ENCODE data around the gene NSRP1. TPM values are rescaled to one million over a fixed set of nuclear protein-coding genes. Genes with fewer than 3 reads are reported as not detected.

The NSRP1 gene
- total and polyA plus RNA-seq, 2 of the 13 experiments (the other 11 are each of a cell fraction or from before 2014, with no cell fraction given), result 7.0 to 14.3 TPM

- TF ChIP-seq ZNF660 (CRISPR knock-in tag; IDR thresholded peaks at IDR 0.05; ENCODE audit: borderline replicate concordance, low read depth), result no peak
- no peak for TF ChIP-seq ZNF614 (CRISPR knock-in tag; IDR thresholded peaks at IDR 0.05; ENCODE audit: borderline replicate concordance)
- TF ChIP-seq MTA3 (CRISPR knock-in tag; IDR thresholded peaks at IDR 0.05), result no peak
- TF ChIP-seq ZMYM2 (CRISPR knock-in tag; IDR thresholded peaks at IDR 0.05), result no peak
- TF ChIP-seq PRMT3 (CRISPR knock-in tag; IDR thresholded peaks at IDR 0.05; ENCODE audit: borderline replicate concordance, low read depth), result no peak
- TF ChIP-seq PHB2 (IDR thresholded peaks at IDR 0.05; ENCODE audit: partially characterized antibody), result no peak
- TF ChIP-seq ZMAT5 (CRISPR knock-in tag; IDR thresholded peaks at IDR 0.05; ENCODE audit: borderline replicate concordance, low read depth), result no peak
- TF ChIP-seq HNRNPH1 (optimal IDR thresholded peaks at IDR 0.05; ENCODE audit: low read depth, low read length), result no peak
- no peak for TF ChIP-seq ZBTB49 (CRISPR knock-in tag; IDR thresholded peaks at IDR 0.05; ENCODE audit: borderline replicate concordance)
- no peak for TF ChIP-seq CTCF (CRISPR knock-in tag; IDR thresholded peaks at IDR 0.05)
- no peak for TF ChIP-seq NFATC3 (CRISPR knock-in tag; IDR thresholded peaks at IDR 0.05)
- no peak for TF ChIP-seq ZNF383 (CRISPR knock-in tag; IDR thresholded peaks at IDR 0.05; ENCODE audit: borderline replicate concordance)
- no peak for TF ChIP-seq CERS6 (CRISPR knock-in tag; IDR thresholded peaks at IDR 0.05)
- TF ChIP-seq MTF1 (CRISPR knock-in tag; IDR thresholded peaks at IDR 0.05), result no peak
- TF ChIP-seq JUND (CRISPR knock-in tag; IDR thresholded peaks at IDR 0.05), result no peak
- TF ChIP-seq NR0B2 (CRISPR knock-in tag; IDR thresholded peaks at IDR 0.05), result no peak
- no peak for TF ChIP-seq ZNF788 (CRISPR knock-in tag; IDR thresholded peaks at IDR 0.05; ENCODE audit: borderline replicate concordance)
- no peak for TF ChIP-seq IRF2 (CRISPR knock-in tag; IDR thresholded peaks at IDR 0.05)
Measured at GRCh38 chr17:30225919-30226553, 109.4 kb downstream of the NSRP1 start (continued).

All from HepG2 (cell line).